HepG2 (cell line): Measurements from ENCODE around the gene CXXC5. TPM values are rescaled to one million over a fixed set of nuclear protein-coding genes. Genes with fewer than 3 reads are reported as not detected.

Source experiments
- ATAC-seq: fragments of 200-7000 bp; cut with Tn5 transposase; 3 replicates; pipeline ENCODE4 v1.9.1; 2020; ENCODE audit warnings: mild to moderate bottlenecking, moderate library complexity
- BruUV-seq: library from RNA; stranded (reverse); fragments of 400-500 nt; replicated peaks from 2 replicates; lab custom pipeline; 2021; lab: Mats Ljungman, UMichigan
- CTCF ChIA-PET: fragments of 300-600 bp; formaldehyde crosslinking; extraction: SDS; loops from one replicate; lab custom pipeline; 2021; ENCODE audit warnings: low total read pairs, inconsistent platforms, low intra/inter-chr PET ratio; lab: Yijun Ruan, JAX
- POLR2A ChIA-PET: fragments of 350-600 bp; sonication (Branson Sonifier 250); formaldehyde crosslinking; loops from one replicate; lab custom pipeline; 2020; ENCODE audit warnings: antibody characterized with exemption, inconsistent platforms; lab: Yijun Ruan, JAX
- DNase-seq: peaks from one replicate; pipeline ENCODE4 v3.0.0-alpha.2; 2015; ENCODE audit warnings: low spot score
- FAIRE-seq: peaks from 3 replicates; lab custom pipeline; 2011; peaks lifted over from hg19 to GRCh38; lab: Jason Lieb, UNC
- H2AFZ ChIP-seq: one replicate; pipeline ENCODE4 v1.6.1; 2011; ENCODE audit warnings: low read length, inconsistent platforms
- H3K27ac ChIP-seq: fragments of 300-600 bp; 3 replicates; pipeline ENCODE4 v1.8.0; 2011; ENCODE audit warnings: mixed run types, mild to moderate bottlenecking, mixed read lengths, low read length, inconsistent platforms; ENCODE audit not compliant: insufficient read depth; ENCODE audit errors: extremely low read length
- H3K27me3 ChIP-seq, 2 experiments: fragments of 200-600 bp in 1 of 2; 2 replicates in 1 of 2; 3 replicates in 1 of 2; pipeline versions ENCODE4 v1.6.0 to v1.8.0; 2011; ENCODE audit warnings: low read length in 2 of 2, mild to moderate bottlenecking in 2 of 2, moderate library complexity in 2 of 2, inconsistent platforms in 1 of 2; ENCODE audit not compliant: insufficient read depth in 2 of 2, control insufficient read depth in 1 of 2
- H3K36me3 ChIP-seq, 2 experiments: fragments of 200-600 bp in 1 of 2; replicated peaks in 1 of 2; 2 replicates in 1 of 2; 3 replicates in 1 of 2; pipeline versions ENCODE4 v1.5.1 to v1.8.0; 2011; ENCODE audit warnings: low read length in 2 of 2, inconsistent platforms in 1 of 2; ENCODE audit not compliant: insufficient read depth in 2 of 2, control insufficient read depth in 1 of 2
- H3K4me1 ChIP-seq: 2 replicates; pipeline ENCODE4 v1.5.1; 2012; ENCODE audit warnings: low read length, inconsistent platforms; ENCODE audit not compliant: insufficient read depth
- H3K4me2 ChIP-seq: 2 replicates; pipeline ENCODE4 v1.6.0; 2011; ENCODE audit warnings: low read depth, low read length, inconsistent platforms
- H3K4me3 ChIP-seq, 3 experiments: fragments of 200-600 bp in 1 of 3; sonication (generic), shearing (Covaris generic) in 1 of 3; replicated peaks in 1 of 3; 2 replicates each; pipeline ENCODE4 v1.5.1; 2011 to 2016; ENCODE audit warnings: low read length in 3 of 3, inconsistent platforms in 2 of 3, low read depth in 2 of 3, mild to moderate bottlenecking in 2 of 3, control low read depth in 1 of 3, mixed read lengths in 1 of 3; ENCODE audit not compliant: insufficient read depth in 1 of 3
- H3K79me2 ChIP-seq: one replicate; pipeline ENCODE4 v1.6.1; 2011; ENCODE audit warnings: low read length, inconsistent platforms; ENCODE audit not compliant: insufficient read depth
- H3K9ac ChIP-seq: 2 replicates; pipeline ENCODE4 v1.6.0; 2011; ENCODE audit warnings: mild to moderate bottlenecking, low read depth, low read length, inconsistent platforms; ENCODE audit not compliant: insufficient read depth
- H3K9me3 ChIP-seq: 2 replicates; pipeline ENCODE4 v1.5.1; 2012; ENCODE audit warnings: mild to moderate bottlenecking, low read length
- H4K20me1 ChIP-seq: 2 replicates; pipeline ENCODE4 v1.6.0; 2011; ENCODE audit warnings: inconsistent platforms, mild to moderate bottlenecking, low read length, moderate library complexity; ENCODE audit not compliant: insufficient read depth
- RBFOX2 ChIP-seq: fragments of 200-400 bp; formaldehyde crosslinking; IDR thresholded peaks from 2 replicates; pipeline ENCODE4 v1.6.1; 2017; ENCODE audit warnings: low read depth, mild to moderate bottlenecking, low read length
- SP4 ChIP-seq: sonication (generic); formaldehyde crosslinking; IDR thresholded peaks from 2 replicates; pipeline ENCODE4 v1.8.1; 2023; ENCODE audit warnings: mild to moderate bottlenecking, missing genetic modification reagents
- ZNF687 ChIP-seq: sonication (generic); formaldehyde crosslinking; IDR thresholded peaks from 2 replicates; pipeline ENCODE4 v1.5.1; 2020; ENCODE audit warnings: mild to moderate bottlenecking, missing genetic modification reagents, moderate library complexity
- WGBS: methylation state at CpG from one replicate; pipeline ENCODE4 v1.1.6; 2017; ENCODE audit warnings: low lambda C conversion rate; 5-methylcytosine and 5-hydroxymethylcytosine counted together
- in situ Hi-C: cut with HindIII; loops from 2 replicates; pipeline ENCODE4 v1.10.0; 2017; ENCODE audit warnings: low pct_unique_long_range_greater_than_20kb; ENCODE audit not compliant: extremely low pct_ligation_motif_present
- intact Hi-C: fragments of 100-400 bp; cut with micrococcal nuclease; formaldehyde crosslinking; loops from one replicate; pipeline ENCODE4 v1.10.0; 2022; ENCODE audit not compliant: unreplicated experiment
- polyA plus RNA-seq, 8 experiments: library from polyadenylated mRNA; depleted of rRNA in 3 of 8; stranded (reverse) in 7 of 8; unstranded in 1 of 8; fragments of >200 nt; fragmentation: Illumina TruSeq in 4 of 8; extraction: Trizol in 4 of 8; gene quantifications; 2 replicates each; pipeline versions ENCODE4 v1.2.1 to v1.2.3, GENCODE V29; 2011 to 2016; ENCODE audit warnings: low read depth in 4 of 8, missing spikeins in 1 of 8, mixed read lengths in 1 of 8; ENCODE audit not compliant: insufficient read depth in 1 of 8
- total RNA-seq, 5 experiments: library from RNA; depleted of rRNA; stranded (reverse); fragments of >200 nt; fragmentation: Illumina TruSeq; extraction: Trizol; gene quantifications; 2 replicates each; pipeline ENCODE4 v1.2.3, GENCODE V29; 2016; ENCODE audit warnings: low read depth in 1 of 5

The CXXC5 gene
- total and polyA plus RNA-seq, 2 of the 13 experiments (the other 11 are each of a cell fraction or from before 2014, with no cell fraction given): 32.3 to 33.0 TPM

DNA sequence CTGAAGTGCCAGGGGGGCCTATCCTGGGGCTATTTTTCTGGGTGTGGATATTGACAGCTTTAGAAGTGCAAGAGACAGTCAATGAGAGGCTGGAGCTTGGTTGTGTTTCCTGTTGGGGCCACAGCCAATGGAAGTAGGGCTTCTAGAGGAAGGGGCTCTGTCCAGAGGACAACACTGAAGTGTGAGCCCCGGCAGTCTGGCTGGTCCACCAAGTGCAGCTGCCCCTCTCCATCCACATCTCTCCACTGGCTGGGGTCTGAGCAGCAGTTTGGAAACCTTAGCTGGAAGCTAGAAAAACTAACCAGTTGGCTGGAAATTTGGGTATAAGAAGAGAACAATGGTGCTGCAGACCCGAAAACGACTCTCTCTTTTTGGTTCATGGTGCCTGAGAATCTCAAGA, 83.1 kb downstream of the CXXC5 start:
- Histone ChIP-seq H3K4me1 (peaks cover 42% of the 10 kb centered on the region), H3K4me2 (peak overlapping the region; percentile 100), H3K9ac (peak overlapping the region; percentile 18; the same call in 1 of the 2 replicates), H3K36me3 (no peaks in the 10 kb centered on the region), H3K9me3 (no peaks in the 10 kb centered on the region), H3K27me3 (no peaks in the 10 kb centered on the region; a peak in 1 of 5 replicates), H3K27ac (peak overlapping the region; percentile 50), H3K79me2 (peaks cover 15% of the 10 kb centered on the region), H3K4me3 (peak overlapping the region in 1 of 3 experiments; percentile 19; a peak in 1 of 6 replicates), H4K20me1 (no peaks in the 10 kb centered on the region), H2AFZ (no peak overlapping the region)
- WGBS: 74% methylated on average over 3 of the region's 3 CpGs
- ChIA-PET CTCF (no interaction called here), POLR2A (interaction anchor here (0.8 to 1.9 kb wide), 6 partner anchors 23 to 86 kb away, joined by 3 to 9 read pairs (median 4); no protein-coding TSS in a partner anchor)
- ATAC-seq (no peak), FAIRE-seq (no peak), DNase-seq (no peak)
- TF ChIP-seq RBFOX2 (0 out of 2 replicates have a peak, but pooled peaks have one; percentile 20), SP4 (CRISPR knock-in tag) (no peak), ZNF687 (CRISPR knock-in tag) (peak; percentile 30; the same call in 1 of the 2 replicates)
- BruUV-seq: no TSS peak
- intact Hi-C loops: loop anchor here (5.0 kb wide), 1 partner anchor 34 kb away; no protein-coding TSS in a partner anchor
- in situ Hi-C loops: no loop called here
